CD4-positive, alpha-beta T cell (primary cell): ENCODE data around the gene SFT2D2. TPM values are rescaled to one million over a fixed set of nuclear protein-coding genes. Genes with fewer than 3 reads are reported as not detected.
"Not testable (repeated sequence)": the region's sequence is repeated elsewhere in the genome, so short reads cannot be mapped to it uniquely, and the experiment has no call there.

Experiments
- ATAC-seq: fragments of 200-7000 bp; cut with Tn5 transposase; one replicate; pipeline ENCODE4 v1.10.0; 2022; ENCODE audit warnings: mild to moderate bottlenecking; ENCODE audit not compliant: poor library complexity
- CTCF ChIA-PET: fragments of 350-600 bp; sonication (Branson Sonifier 250); formaldehyde crosslinking; loops from one replicate; lab custom pipeline; 2021; ENCODE audit warnings: antibody characterized with exemption, inconsistent platforms; lab: Charles Lee
- POLR2A ChIA-PET: fragments of 350-600 bp; sonication (Branson Sonifier 250); formaldehyde crosslinking; loops from one replicate; lab custom pipeline; 2021; ENCODE audit warnings: antibody characterized with exemption, inconsistent platforms; lab: Charles Lee
- DNase-seq, 14 experiments: peaks; one replicate each; pipeline ENCODE4 v3.0.0-alpha.2; 2013 to 2020; ENCODE audit warnings: mixed read lengths in 2 of 14
- H3K27ac ChIP-seq, 2 donors: one replicate each; pipeline versions ENCODE4 v1.5.1 to v1.7.0; 2013; ENCODE audit warnings: low read length in 2 of 2, low read depth in 1 of 2, mild to moderate bottlenecking in 1 of 2
- H3K27me3 ChIP-seq, 2 experiments: 1 replicate in 1 of 2; 2 replicates in 1 of 2; pipeline versions ENCODE4 v1.6.1 to v1.7.0; 2013; ENCODE audit warnings: low read length in 2 of 2, control low read depth in 1 of 2, mild to moderate bottlenecking in 1 of 2, moderate library complexity in 1 of 2; ENCODE audit not compliant: insufficient read depth in 2 of 2, control insufficient read depth in 1 of 2
- H3K36me3 ChIP-seq: one replicate; pipeline ENCODE4 v1.6.1; 2013; ENCODE audit warnings: low read length, control low read depth; ENCODE audit not compliant: insufficient read depth
- H3K4me1 ChIP-seq: one replicate; pipeline ENCODE4 v1.6.1; 2013; ENCODE audit warnings: low read length, control low read depth; ENCODE audit not compliant: insufficient read depth
- H3K4me3 ChIP-seq: one replicate; pipeline ENCODE4 v1.5.1; 2013; ENCODE audit warnings: mild to moderate bottlenecking, low read length, moderate library complexity
- H3K9me3 ChIP-seq, 2 experiments: 1 replicate in 1 of 2; 2 replicates in 1 of 2; pipeline versions ENCODE4 v1.6.1 to v1.7.0; 2013; ENCODE audit warnings: low read length in 2 of 2, mild to moderate bottlenecking in 2 of 2, control low read depth in 1 of 2, moderate library complexity in 1 of 2; ENCODE audit not compliant: control insufficient read depth in 1 of 2, insufficient read depth in 1 of 2
- H3K27ac Mint-ChIP-seq: one replicate; pipeline ENCODE4 v1.8.0; 2020; ENCODE audit warnings: mixed read lengths
- H3K27me3 Mint-ChIP-seq: one replicate; pipeline ENCODE4 v1.8.0; 2021; ENCODE audit warnings: mixed read lengths
- H3K36me3 Mint-ChIP-seq: one replicate; pipeline ENCODE4 v1.8.0; 2021; ENCODE audit warnings: low read depth, mixed read lengths
- H3K4me1 Mint-ChIP-seq: one replicate; pipeline ENCODE4 v1.8.0; 2021; ENCODE audit warnings: low read depth, mixed read lengths
- H3K4me3 Mint-ChIP-seq: one replicate; pipeline ENCODE4 v1.8.0; 2020; ENCODE audit warnings: mild to moderate bottlenecking, mixed read lengths
- H3K9me3 Mint-ChIP-seq: one replicate; pipeline ENCODE4 v1.8.0; 2020; ENCODE audit warnings: mixed read lengths
- CTCF ChIP-seq: fragments of 200-600 bp; IDR thresholded peaks from one replicate; pipeline ENCODE4 v1.8.0; 2022; ENCODE audit warnings: antibody characterized with exemption, mild to moderate bottlenecking
- intact Hi-C, 2 experiments: fragments of 100-400 bp; cut with DNase I in 1 of 2; cut with micrococcal nuclease in 1 of 2; formaldehyde crosslinking; loops; one replicate each; pipeline versions ENCODE4 v1.15.1 to v1.9.0; 2023 to 2025; cut with DNase I, micrococcal nuclease
- total RNA-seq, 174 experiments: library from RNA in 2 of 174; stranded (reverse) in 2 of 174; gene quantifications; one replicate each; pipeline ENCODE4 v1.2.3 and lab custom pipeline; 2021 to 2026

Gene SFT2D2
- total RNA-seq, 2 experiments from 2014 or later = 47.0 to 51.7 TPM

- peaks cover 5% of the 10 kb centered on the region for H3K27me3 Mint-ChIP-seq
- ChIA-PET CTCF (interaction anchor here (1.1 kb wide), 3 partner anchors 56 to 1307 kb away, joined by 3 to 5 read pairs (median 3); no protein-coding TSS in a partner anchor), POLR2A (interaction anchor here (0.6 to 1.1 kb wide), 4 partner anchors 10 to 48 kb away, joined by 3 to 5 read pairs (median 3); partner anchors contain the start of gene SFT2D2)
- no peaks in the 10 kb centered on the region for H3K9me3 ChIP-seq
- H3K9me3 Mint-ChIP-seq = no peaks in the 10 kb centered on the region
- no peak for ATAC-seq
- H3K4me1 Mint-ChIP-seq = peaks cover 20% of the 10 kb centered on the region
- peak overlapping the region; percentile 89 for H3K4me3 ChIP-seq
- DNase-seq = no peak
- no peak for TF ChIP-seq CTCF
- no peak overlapping the region for H3K27ac Mint-ChIP-seq
- peaks cover 22% of the 10 kb centered on the region for H3K4me1 ChIP-seq
- H3K36me3 ChIP-seq = peaks cover 5% of the 10 kb centered on the region
- H3K27me3 ChIP-seq = no peaks in the 10 kb centered on the region
- peaks cover 8% of the 10 kb centered on the region for H3K36me3 Mint-ChIP-seq
- intact Hi-C loops = loop anchor here (1.0 to 10.0 kb wide), 11 partner anchors 47 to 1895 kb away; partner anchors contain the start of genes BLZF1 (in 2 of the 2), NME7 (in 2 of the 2), ATP1B1 (in 1 of the 2) and DCAF6 (in 1 of the 2)
- no peak overlapping the region for H3K4me3 Mint-ChIP-seq
- H3K27ac ChIP-seq = peak overlapping the region; percentile 95 to 96
Measured at GRCh38 chr1:168179438-168180147, 46.2 kb upstream of the SFT2D2 start.

- Histone ChIP-seq H3K27ac (no peak overlapping the region), H3K4me3 (peak overlapping the region; percentile 89), H3K36me3 (peaks cover 7% of the 10 kb centered on the region), H3K9me3 (no peaks in the 10 kb centered on the region), H3K4me1 (peaks cover 22% of the 10 kb centered on the region), H3K27me3 (no peaks in the 10 kb centered on the region)
- CTCF ChIA-PET = no interaction called here
- Mint-ChIP-seq H3K4me1 (peaks cover 20% of the 10 kb centered on the region), H3K27me3 (no peaks in the 10 kb centered on the region), H3K4me3 (no peak overlapping the region), H3K27ac (no peak overlapping the region), H3K36me3 (peaks cover 14% of the 10 kb centered on the region), H3K9me3 (no peaks in the 10 kb centered on the region)
- TF ChIP-seq CTCF = no peak
- peak in 2 of 14 experiments; percentile 9 to 16 for DNase-seq
- ATAC-seq = no peak
- POLR2A ChIA-PET = interaction anchor here (0.8 to 1.1 kb wide), 2 partner anchors 45 to 46 kb away, joined by 3 to 5 read pairs; partner anchors contain the start of gene SFT2D2
- intact Hi-C loops = loop anchor here in 1 of 2 experiments (5.0 to 10.0 kb wide), 2 partner anchors 463 to 965 kb away; no protein-coding TSS in a partner anchor
Measured at GRCh38 chr1:168180148-168180524, 45.7 kb upstream of the SFT2D2 start.

- POLR2A ChIA-PET = interaction anchor here (0.8 kb wide), 1 partner anchor 44 kb away, joined by 3 read pairs; no protein-coding TSS in a partner anchor
- H3K27me3 Mint-ChIP-seq, H3K4me3 ChIP-seq, CTCF ChIA-PET, DNase-seq, ATAC-seq, H3K27me3 ChIP-seq, H3K27ac ChIP-seq, H3K9me3 Mint-ChIP-seq, H3K27ac Mint-ChIP-seq, H3K36me3 ChIP-seq, H3K9me3 ChIP-seq: not testable (repeated sequence)
- peaks cover 22% of the 10 kb centered on the region for H3K4me1 ChIP-seq
- H3K4me3 Mint-ChIP-seq = peak overlapping the region; percentile 50
- peaks cover 19% of the 10 kb centered on the region for H3K36me3 Mint-ChIP-seq
- peaks cover 20% of the 10 kb centered on the region for H3K4me1 Mint-ChIP-seq
- intact Hi-C loops = loop anchor here in 1 of 2 experiments (5.0 to 10.0 kb wide), 2 partner anchors 464 to 966 kb away; no protein-coding TSS in a partner anchor
Measured at GRCh38 chr1:168181063-168181720, 44.6 kb upstream of the SFT2D2 start.
